Measurements from ENCODE around the gene LRRC4B. TPM values are rescaled to one million over a fixed set of nuclear protein-coding genes. Genes with fewer than 3 reads are reported as not detected.

Gene LRRC4B
- total RNA-seq, 2 donors from 2014 or later: 0.89 to 1.2 TPM

- intact Hi-C loops (cut with DNase I, micrococcal nuclease): no loop called here
- DNase-seq: no peak
- no peak for ATAC-seq
These were observed 73.2 kb downstream of the LRRC4B start for GRCh38 chr19:50495020-50495531.

GRCh38 chr19:50494186-50495019 is 73.8 kb downstream of the LRRC4B start:
- intact Hi-C loops (cut with DNase I, micrococcal nuclease): no loop called here
- ATAC-seq (no peak), DNase-seq (no peak)

- DNase-seq: no peak
These were observed 75.1 kb downstream of the LRRC4B start for GRCh38 chr19:50493171-50493570.

GRCh38 chr19:50492303-50493052 is 75.8 kb downstream of the LRRC4B start:
- intact Hi-C loops (cut with DNase I, micrococcal nuclease): no loop called here
- DNase-seq: no peak
- peak; percentile 66 for ATAC-seq

More at GRCh38 chr19:50493171-50493570, 75.1 kb downstream of the LRRC4B start:
- ATAC-seq: no peak
- intact Hi-C loops (cut with DNase I, micrococcal nuclease): no loop called here

- DNase-seq (no peak), ATAC-seq (no peak)
- intact Hi-C loops (cut with DNase I, micrococcal nuclease): no loop called here
These were observed 77.2 kb downstream of the LRRC4B start for GRCh38 chr19:50490991-50491472.

GRCh38 chr19:50490411-50490811 is 77.8 kb downstream of the LRRC4B start:
- ATAC-seq: no peak
- intact Hi-C loops (cut with DNase I, micrococcal nuclease): no loop called here

GRCh38 chr19:50489461-50490011 is 78.7 kb downstream of the LRRC4B start:
- intact Hi-C loops (cut with DNase I, micrococcal nuclease): no loop called here
- DNase-seq: no peak
- no peak for ATAC-seq

More at GRCh38 chr19:50490411-50490811, 77.8 kb downstream of the LRRC4B start:
- no peak for DNase-seq

- no peak for DNase-seq
- intact Hi-C loops (cut with DNase I, micrococcal nuclease): no loop called here
- ATAC-seq: no peak
These were observed 79.6 kb downstream of the LRRC4B start for GRCh38 chr19:50488389-50489194.

- ATAC-seq (no peak), DNase-seq (peak in 1 of 2 donors; percentile 40)
- intact Hi-C loops (cut with DNase I, micrococcal nuclease): no loop called here
These were observed 81.3 kb downstream of the LRRC4B start for GRCh38 chr19:50486823-50487515.

- ATAC-seq (no peak), DNase-seq (no peak)
- intact Hi-C loops (cut with DNase I, micrococcal nuclease): no loop called here
These were observed 82.8 kb downstream of the LRRC4B start for GRCh38 chr19:50485284-50485955.

GRCh38 chr19:50482916-50483315 is 85.3 kb downstream of the LRRC4B start:
- no peak for ATAC-seq
- DNase-seq: no peak
- intact Hi-C loops (cut with DNase I, micrococcal nuclease): no loop called here

- DNase-seq: no peak
- no peak for ATAC-seq
- intact Hi-C loops (cut with DNase I, micrococcal nuclease): no loop called here
These were observed 85.9 kb downstream of the LRRC4B start for GRCh38 chr19:50482271-50482855.

- DNase-seq: no peak
These were observed 86.7 kb downstream of the LRRC4B start for GRCh38 chr19:50481351-50482149.

GRCh38 chr19:50480281-50481111 is 87.7 kb downstream of the LRRC4B start:
- DNase-seq: no peak
- no peak for ATAC-seq
- intact Hi-C loops (cut with DNase I, micrococcal nuclease): no loop called here

More at GRCh38 chr19:50481351-50482149, 86.7 kb downstream of the LRRC4B start:
- no peak for ATAC-seq
- intact Hi-C loops (cut with DNase I, micrococcal nuclease): no loop called here

- intact Hi-C loops (cut with DNase I, micrococcal nuclease): no loop called here
- no peak for ATAC-seq
- no peak for DNase-seq
These were observed 88.4 kb downstream of the LRRC4B start for GRCh38 chr19:50479761-50480251.
